HFF-Myc (cell line): ENCODE measurements around the gene PRXL2C.

Experiments used
- DNase-seq: peaks from one replicate; pipeline ENCODE4 v3.0.0-alpha.2; 2011; ENCODE audit warnings: low read depth; ENCODE audit errors: extremely low read depth
- H3K4me3 ChIP-seq: replicated peaks from 2 replicates; pipeline ENCODE4 v1.5.1; 2011; ENCODE audit warnings: low read depth, mild to moderate bottlenecking, control low read depth, low read length
- TF ChIP-seq, protein P1 (sequence below): IDR thresholded peaks from 2 replicates; pipeline ENCODE4 v1.5.1; 2012; ENCODE audit warnings: mild to moderate bottlenecking, low read depth, low read length, control low read depth; ENCODE audit errors: missing control alignments

The PRXL2C gene

DNA sequence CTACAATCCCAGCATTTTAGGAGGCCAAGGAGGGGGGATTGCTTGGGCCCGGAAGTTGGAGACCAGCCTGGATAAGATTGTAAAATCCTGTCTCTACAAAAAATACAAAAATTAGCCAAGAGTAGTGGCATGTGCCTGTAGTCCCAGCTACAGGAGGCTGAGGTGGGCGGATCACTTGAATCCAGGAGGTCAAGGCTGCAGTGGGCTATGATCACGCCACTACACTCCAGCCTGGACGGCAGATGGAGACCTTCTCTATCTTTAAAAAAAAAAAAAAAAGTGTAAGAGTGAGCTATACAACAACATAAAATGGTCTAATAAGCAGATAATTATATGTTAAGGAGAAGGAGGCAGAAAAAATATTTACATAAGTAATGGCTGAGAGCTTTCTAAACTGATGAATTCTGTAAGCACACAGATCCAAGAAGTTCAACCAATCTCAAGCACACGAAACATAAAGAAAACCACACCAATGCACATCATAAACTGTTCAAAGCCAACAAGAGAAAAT, 58.5 kb downstream of the PRXL2C start:
- DNase-seq, result no peak
- TF ChIP-seq, protein P1, sequence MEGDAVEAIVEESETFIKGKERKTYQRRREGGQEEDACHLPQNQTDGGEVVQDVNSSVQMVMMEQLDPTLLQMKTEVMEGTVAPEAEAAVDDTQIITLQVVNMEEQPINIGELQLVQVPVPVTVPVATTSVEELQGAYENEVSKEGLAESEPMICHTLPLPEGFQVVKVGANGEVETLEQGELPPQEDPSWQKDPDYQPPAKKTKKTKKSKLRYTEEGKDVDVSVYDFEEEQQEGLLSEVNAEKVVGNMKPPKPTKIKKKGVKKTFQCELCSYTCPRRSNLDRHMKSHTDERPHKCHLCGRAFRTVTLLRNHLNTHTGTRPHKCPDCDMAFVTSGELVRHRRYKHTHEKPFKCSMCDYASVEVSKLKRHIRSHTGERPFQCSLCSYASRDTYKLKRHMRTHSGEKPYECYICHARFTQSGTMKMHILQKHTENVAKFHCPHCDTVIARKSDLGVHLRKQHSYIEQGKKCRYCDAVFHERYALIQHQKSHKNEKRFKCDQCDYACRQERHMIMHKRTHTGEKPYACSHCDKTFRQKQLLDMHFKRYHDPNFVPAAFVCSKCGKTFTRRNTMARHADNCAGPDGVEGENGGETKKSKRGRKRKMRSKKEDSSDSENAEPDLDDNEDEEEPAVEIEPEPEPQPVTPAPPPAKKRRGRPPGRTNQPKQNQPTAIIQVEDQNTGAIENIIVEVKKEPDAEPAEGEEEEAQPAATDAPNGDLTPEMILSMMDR, result no peak
- no peak overlapping the region for H3K4me3 ChIP-seq
